GM12801 (cell line): ENCODE results near the gene LGI4.

Source experiments
- TF ChIP-seq, protein P1 (sequence below): IDR thresholded peaks from one replicate; pipeline ENCODE4 v1.5.1; 2011; ENCODE audit warnings: control low read depth; ENCODE audit not compliant: insufficient read length; ENCODE audit errors: extremely low read depth

The LGI4 gene

GRCh38 chr19:35079826-35080225 is 55.0 kb downstream of the LGI4 start:
- TF ChIP-seq, protein P1, sequence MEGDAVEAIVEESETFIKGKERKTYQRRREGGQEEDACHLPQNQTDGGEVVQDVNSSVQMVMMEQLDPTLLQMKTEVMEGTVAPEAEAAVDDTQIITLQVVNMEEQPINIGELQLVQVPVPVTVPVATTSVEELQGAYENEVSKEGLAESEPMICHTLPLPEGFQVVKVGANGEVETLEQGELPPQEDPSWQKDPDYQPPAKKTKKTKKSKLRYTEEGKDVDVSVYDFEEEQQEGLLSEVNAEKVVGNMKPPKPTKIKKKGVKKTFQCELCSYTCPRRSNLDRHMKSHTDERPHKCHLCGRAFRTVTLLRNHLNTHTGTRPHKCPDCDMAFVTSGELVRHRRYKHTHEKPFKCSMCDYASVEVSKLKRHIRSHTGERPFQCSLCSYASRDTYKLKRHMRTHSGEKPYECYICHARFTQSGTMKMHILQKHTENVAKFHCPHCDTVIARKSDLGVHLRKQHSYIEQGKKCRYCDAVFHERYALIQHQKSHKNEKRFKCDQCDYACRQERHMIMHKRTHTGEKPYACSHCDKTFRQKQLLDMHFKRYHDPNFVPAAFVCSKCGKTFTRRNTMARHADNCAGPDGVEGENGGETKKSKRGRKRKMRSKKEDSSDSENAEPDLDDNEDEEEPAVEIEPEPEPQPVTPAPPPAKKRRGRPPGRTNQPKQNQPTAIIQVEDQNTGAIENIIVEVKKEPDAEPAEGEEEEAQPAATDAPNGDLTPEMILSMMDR = no peak

GRCh38 chr19:35077411-35078223 is 57.2 kb downstream of the LGI4 start:
- TF ChIP-seq, protein P1 = no peak

GRCh38 chr19:35076657-35077056 is 58.2 kb downstream of the LGI4 start:
- TF ChIP-seq, protein P1 = no peak

- TF ChIP-seq, protein P1 = no peak
Observed at GRCh38 chr19:35076026-35076370, 58.9 kb downstream of the LGI4 start.

DNA sequence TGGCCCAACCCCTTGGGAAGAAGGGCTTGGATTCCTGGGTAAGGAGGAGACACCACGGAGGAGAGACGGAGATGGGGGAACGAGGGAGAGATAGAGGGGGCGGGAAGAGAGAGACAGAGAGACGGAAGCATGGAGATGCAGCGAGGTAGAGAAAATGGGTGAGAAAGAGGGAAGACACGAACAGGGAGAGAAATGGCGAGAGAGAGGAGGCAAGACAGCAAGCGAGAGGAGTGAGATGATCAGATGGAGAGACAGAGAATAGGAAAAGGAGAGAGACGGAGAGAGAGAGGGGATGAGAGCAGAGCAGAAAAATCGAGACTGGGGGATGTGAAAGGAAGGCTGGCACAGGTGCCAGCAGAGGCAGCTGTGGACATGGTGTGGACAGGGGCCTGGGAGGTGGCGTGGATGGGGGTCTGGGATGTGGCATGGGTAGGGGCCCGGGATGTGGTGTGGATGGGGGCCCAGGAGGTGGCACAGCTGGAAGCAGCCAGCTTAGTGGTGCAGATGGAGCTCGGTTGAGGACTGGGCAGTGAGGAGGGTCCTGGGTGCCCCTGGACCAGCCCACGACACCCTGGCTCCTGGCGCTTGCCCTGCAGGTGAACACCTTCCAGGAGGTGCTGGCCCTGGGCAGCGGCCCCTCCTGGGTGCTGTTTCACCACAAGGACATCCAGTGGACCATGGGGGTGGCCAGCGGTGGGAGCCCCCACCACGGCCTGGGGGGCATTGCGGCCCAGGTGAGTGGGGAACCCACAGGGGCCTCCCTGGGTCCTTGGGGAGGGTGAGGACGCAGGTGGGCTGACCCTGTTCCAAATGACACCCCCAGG is 59.4 kb downstream of the LGI4 start:
- TF ChIP-seq, protein P1 = no peak
